ENCODE data around the gene TMA7.

TMA7 gene

GRCh38 chr3:48405971-48406370, 34.1 kb upstream of the TMA7 start:
- DNase-seq (ENCODE audit: extremely low read depth, low read depth), result no peak
- TF ChIP-seq, protein P1, sequence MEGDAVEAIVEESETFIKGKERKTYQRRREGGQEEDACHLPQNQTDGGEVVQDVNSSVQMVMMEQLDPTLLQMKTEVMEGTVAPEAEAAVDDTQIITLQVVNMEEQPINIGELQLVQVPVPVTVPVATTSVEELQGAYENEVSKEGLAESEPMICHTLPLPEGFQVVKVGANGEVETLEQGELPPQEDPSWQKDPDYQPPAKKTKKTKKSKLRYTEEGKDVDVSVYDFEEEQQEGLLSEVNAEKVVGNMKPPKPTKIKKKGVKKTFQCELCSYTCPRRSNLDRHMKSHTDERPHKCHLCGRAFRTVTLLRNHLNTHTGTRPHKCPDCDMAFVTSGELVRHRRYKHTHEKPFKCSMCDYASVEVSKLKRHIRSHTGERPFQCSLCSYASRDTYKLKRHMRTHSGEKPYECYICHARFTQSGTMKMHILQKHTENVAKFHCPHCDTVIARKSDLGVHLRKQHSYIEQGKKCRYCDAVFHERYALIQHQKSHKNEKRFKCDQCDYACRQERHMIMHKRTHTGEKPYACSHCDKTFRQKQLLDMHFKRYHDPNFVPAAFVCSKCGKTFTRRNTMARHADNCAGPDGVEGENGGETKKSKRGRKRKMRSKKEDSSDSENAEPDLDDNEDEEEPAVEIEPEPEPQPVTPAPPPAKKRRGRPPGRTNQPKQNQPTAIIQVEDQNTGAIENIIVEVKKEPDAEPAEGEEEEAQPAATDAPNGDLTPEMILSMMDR (IDR thresholded peaks at IDR 0.05; ENCODE audit: low read depth, low read length), result no peak

GRCh38 chr3:48406443-48407431, 33.3 kb upstream of the TMA7 start:
- TF ChIP-seq, protein P1 (IDR thresholded peaks at IDR 0.05; ENCODE audit: low read depth, low read length), result no peak
- DNase-seq (ENCODE audit: extremely low read depth, low read depth), result no peak

DNA sequence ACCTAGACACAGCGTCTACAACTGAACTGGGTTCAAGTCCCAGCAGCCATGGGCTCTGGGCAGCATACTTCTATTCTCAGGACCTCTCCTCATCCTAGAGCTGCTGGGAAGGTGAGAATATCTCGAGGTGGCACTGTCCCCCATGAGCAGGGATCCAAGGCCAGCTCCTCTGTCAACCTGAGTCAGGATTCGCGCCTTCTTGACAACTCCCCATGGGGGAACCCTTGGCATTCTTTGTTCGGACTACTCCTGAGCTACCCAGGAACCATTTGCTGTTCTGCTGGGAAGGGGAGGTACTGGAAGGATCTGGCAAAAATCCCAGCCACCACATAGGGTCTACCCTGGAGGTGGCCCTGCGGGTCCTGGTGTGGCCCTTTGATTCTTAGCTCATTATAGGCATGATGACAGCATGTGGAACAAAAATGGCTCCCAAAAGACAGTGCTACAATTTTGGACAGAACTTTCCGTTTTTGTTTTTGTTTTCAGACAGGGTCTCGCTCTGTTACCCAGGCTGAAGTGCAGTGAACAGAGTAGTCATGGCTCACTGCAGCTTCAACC, 32.4 kb upstream of the TMA7 start:
- TF ChIP-seq, protein P1 (IDR thresholded peaks at IDR 0.05; ENCODE audit: low read depth, low read length), result no peak
- DNase-seq (ENCODE audit: extremely low read depth, low read depth), result no peak

GRCh38 chr3:48408823-48409281, 31.2 kb upstream of the TMA7 start:
- TF ChIP-seq, protein P1 (IDR thresholded peaks at IDR 0.05; ENCODE audit: low read depth, low read length), result no peak
- no peak for DNase-seq (ENCODE audit: extremely low read depth, low read depth)

DNA sequence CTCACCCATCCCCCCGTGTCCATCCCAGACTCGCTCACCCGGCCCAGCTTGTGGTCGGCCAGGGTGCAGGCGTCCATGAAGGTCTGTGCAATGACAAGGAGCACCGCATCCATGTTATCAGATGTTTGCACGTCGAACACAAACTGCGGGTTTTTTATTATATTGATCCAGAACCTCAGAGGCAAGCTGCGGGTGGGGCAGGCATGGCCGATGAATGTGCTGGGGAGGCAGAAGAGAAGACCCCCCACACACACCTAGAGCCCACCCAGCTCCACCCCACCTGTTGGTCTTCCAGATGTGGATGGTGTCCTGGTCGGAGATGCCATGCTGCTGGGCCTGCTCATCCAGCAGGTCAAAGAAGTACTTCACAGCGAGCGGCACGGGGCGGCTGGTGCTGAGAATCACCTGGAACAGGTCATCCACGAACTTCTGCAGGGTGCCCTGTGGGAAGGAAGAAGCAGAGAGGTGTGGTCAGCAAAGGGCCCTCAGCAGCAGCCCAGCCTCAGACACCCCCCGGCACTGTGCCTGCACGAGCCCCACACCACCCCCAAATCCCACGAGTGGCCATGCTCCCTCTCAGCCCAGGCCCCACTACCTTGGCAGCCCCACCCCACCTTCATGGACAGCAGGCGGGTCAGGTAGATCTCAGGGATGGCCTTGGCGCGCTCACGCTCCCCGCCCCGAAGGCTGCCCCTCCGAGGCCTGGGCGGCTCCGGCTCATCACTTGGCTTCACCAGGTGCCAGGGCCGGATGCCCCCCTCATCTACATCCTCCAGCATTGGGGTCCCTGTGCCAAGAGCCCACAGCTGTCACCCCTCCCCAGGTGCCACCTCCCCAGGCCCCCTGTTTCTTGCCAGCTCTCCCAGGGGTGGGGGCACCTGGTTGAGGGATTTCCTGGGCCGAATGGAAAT, 30.5 kb upstream of the TMA7 start:
- no peak for DNase-seq (ENCODE audit: extremely low read depth, low read depth)
- TF ChIP-seq, protein P1 (IDR thresholded peaks at IDR 0.05; ENCODE audit: low read depth, low read length), result no peak

GRCh38 chr3:48410205-48411040, 29.6 kb upstream of the TMA7 start:
- DNase-seq (ENCODE audit: extremely low read depth, low read depth), result no peak
- TF ChIP-seq, protein P1 (IDR thresholded peaks at IDR 0.05; ENCODE audit: low read depth, low read length), result no peak

All from AG09319 (cell line).